C4-2B (cell line): ENCODE data around the gene PHLPP1.

Experiments used
- H3K27ac ChIP-seq: fragments of 450-650 bp; 2 replicates; pipeline ENCODE4 v1.5.1; 2017
- ZFX ChIP-seq: fragments of 450-650 bp; IDR thresholded peaks from 2 replicates; pipeline ENCODE4 v1.6.1; 2017
- TF ChIP-seq, protein P1 (sequence below): fragments of 450-650 bp; conservative IDR thresholded peaks from 2 replicates; pipeline ENCODE4 v1.5.1; 2017; ENCODE audit warnings: mild to moderate bottlenecking

Gene PHLPP1

DNA sequence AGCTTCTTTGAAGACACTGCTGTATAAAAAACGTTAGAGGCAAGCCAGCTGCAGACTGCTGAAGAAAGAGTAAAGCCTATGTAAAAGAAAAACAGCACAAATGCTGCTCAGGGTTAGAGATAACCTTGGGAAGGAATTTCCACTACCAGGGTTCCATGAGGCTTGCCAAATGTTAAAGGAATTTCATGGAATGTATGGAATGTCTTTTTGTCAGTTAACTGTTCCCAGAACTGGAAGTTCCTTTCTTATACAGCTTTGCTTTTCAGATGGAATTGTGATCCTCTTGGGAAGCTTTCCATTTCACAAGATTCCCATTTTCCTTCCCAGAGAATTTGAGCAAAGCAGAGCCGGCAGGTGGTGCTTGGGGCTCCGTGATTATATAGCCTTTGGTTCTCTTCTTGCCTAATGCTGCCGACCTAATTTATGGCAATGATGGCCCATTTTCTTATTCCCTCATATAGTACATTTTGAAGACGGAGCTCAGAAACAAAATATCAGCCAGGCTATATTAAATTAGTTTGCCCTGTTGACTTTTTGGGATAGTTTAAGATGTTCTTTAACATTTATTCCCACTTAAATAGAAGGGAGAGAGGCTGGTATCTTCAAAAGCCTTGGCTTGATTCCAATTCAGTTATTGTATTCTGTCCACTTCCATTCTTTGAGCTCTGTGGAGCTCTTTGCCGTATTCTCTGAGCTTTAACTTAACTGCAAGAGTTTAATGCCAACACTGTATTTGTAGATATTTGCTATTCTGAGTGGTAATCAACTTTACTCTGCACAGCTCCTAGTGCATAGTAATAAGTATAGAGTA, 162.3 kb downstream of the PHLPP1 start:
- no peak overlapping the region for H3K27ac ChIP-seq
- TF ChIP-seq ZFX, result no peak
- TF ChIP-seq, protein P1, sequence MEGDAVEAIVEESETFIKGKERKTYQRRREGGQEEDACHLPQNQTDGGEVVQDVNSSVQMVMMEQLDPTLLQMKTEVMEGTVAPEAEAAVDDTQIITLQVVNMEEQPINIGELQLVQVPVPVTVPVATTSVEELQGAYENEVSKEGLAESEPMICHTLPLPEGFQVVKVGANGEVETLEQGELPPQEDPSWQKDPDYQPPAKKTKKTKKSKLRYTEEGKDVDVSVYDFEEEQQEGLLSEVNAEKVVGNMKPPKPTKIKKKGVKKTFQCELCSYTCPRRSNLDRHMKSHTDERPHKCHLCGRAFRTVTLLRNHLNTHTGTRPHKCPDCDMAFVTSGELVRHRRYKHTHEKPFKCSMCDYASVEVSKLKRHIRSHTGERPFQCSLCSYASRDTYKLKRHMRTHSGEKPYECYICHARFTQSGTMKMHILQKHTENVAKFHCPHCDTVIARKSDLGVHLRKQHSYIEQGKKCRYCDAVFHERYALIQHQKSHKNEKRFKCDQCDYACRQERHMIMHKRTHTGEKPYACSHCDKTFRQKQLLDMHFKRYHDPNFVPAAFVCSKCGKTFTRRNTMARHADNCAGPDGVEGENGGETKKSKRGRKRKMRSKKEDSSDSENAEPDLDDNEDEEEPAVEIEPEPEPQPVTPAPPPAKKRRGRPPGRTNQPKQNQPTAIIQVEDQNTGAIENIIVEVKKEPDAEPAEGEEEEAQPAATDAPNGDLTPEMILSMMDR, result no peak

DNA sequence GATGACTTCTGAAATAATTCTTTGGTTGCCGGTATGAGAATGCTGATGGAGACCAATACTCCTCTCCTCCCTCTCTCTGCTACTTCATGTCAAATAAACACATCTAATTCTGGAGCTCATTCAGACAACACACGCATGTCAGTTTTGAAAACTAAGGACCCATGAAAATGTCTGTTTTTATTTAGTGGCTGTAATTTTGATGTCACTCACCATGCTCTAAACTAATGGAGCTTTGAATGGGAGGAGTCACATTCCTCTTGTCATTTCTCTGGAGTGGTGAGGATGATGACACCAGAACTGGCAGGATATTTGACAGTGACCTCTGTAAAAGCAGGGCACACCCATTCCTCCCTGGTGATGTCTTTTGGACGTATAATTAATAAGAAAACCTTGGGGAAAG, 163.0 kb downstream of the PHLPP1 start:
- TF ChIP-seq, protein P1, result no peak
- TF ChIP-seq ZFX, result no peak

DNA sequence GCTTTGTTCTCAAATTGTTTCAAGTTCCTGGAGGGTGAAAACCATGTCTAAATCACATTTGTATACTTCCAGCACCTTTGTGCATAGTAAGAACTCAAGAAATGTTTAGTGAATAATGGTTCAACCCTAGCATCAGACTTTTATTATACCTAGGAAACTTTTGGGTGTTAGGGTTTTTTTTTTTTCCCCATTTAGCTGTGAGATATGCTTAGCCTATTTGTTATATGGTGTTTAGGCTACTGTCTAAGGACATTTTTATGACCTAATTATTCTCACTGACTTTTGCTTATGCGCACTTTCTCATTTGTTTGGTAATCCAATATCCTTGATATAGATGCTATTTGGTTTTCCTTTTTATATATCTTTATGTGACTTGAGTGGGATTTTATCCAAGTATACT, 164.7 kb downstream of the PHLPP1 start:
- H3K27ac ChIP-seq, result no peak overlapping the region
- TF ChIP-seq ZFX, result no peak

More for the DNA sequence above, 163.0 kb downstream of the PHLPP1 start:
- H3K27ac ChIP-seq, result no peak overlapping the region

DNA sequence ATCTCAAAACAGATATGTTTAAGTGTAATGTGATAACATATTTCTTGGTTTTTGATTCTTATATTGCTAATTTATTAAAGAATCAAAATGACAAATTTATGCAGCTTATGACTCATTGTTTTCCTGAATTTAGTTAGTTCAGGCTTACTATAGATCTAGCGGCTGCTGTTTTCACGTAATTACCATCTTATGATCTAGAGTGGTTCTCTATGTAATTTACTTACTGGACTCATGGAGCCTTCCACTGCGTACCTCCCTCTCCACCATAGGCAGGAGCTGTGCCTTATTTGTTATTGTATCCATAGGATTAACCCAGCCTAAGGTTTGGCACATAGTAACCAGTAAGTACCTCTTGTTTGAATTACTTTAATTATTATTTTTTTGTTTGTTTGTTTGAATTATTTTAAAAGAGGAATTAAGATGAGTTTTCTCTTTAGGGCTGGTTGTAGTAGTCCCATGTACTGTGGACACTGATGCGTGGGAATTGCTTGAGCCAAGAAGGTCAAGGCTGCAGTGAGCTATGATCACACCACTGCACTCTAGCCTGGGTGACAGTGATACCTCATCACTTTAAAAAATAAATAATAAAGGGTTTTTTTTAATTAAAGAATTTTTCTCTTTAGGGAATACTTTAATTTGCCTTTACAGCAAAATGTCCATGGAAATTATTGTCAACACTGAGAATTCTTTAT, 165.5 kb downstream of the PHLPP1 start:
- TF ChIP-seq, protein P1, result no peak
- TF ChIP-seq ZFX, result no peak
- no peak overlapping the region for H3K27ac ChIP-seq

DNA sequence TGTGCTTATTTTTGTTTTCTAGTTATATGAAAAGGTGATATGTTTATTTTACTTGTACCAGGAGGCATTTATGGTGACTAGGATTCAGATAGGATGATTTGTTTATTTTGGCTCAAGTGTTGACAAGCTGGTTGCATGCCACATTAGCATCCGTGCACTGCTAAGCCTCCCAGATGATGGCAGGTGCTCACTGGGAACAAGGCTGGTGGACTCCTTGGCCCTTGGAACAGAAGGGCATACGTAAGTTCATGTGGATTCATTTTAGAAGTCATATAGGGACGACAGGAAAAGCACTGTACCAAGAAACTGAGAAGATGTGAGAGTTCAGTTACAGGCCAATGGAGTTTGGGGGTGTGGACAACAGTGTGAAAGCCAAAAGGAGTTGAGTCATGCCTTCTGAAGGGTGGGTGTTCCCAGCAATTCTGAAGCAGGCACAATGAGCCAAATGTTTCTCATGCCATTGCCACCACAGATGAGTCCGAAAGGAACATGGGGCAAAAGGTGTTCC, 166.2 kb downstream of the PHLPP1 start:
- no peak overlapping the region for H3K27ac ChIP-seq
- TF ChIP-seq ZFX, result no peak
- TF ChIP-seq, protein P1, result no peak

DNA sequence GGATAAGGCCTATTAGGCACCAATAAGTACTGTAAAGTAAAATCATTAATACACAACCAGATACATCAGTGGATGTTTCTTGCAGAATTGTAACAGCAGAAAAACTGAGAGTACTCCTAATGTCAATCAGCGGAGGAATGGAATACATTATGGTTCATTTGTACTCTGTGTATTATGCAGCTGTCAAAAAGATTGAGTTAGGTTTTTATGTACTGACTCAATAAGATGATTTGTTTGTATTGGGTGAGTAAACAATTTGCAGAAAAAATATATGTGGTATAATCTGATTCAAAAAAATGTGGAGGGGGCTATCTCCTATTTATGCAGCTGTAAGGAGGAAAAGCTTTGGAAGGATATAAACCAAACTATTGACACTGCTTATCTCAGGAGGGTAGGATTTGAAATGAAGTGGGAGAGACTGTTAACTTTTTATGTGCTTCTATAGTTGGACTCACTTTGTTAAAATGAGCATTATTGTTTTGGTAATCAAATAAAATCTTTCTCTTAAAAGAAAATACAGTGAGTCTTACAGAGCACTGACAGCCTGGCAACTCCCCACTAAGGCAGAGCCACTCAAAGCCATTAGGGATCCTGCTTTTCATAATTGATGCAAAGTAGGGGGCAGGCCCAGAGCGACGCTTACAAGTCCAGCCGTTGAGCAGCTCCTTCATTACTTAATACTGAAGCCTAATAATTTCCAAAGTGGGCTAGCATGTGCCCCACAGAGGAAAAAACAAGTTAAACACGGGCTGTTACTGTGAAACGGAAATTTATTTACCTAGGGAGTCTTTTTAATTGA, 168.8 kb downstream of the PHLPP1 start:
- H3K27ac ChIP-seq, result no peak overlapping the region
- TF ChIP-seq, protein P1, result no peak
- TF ChIP-seq ZFX, result no peak

DNA sequence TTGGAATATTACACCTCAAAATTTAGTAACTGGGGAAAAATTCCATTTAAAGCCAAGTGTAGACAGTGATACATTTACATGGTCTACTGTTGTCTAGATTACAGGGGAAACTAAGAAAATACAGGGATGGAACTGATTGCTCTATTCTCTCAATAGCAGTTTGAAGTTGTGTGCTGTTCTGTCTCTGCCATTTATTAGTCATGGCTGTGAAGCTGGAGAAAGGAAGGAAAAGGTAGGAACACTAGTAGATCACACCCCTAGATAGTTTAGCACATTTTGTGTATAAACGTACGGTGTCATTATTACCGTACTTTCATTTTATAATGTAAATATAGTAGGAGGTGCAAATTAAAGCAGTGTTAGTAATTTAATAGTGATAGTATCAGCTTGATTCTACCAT, 170.5 kb downstream of the PHLPP1 start:
- no peak overlapping the region for H3K27ac ChIP-seq
- TF ChIP-seq ZFX, result no peak
- TF ChIP-seq, protein P1, result no peak
